SK-N-SH (cell line): ENCODE data around the gene CXXC1. TPM values are rescaled to one million over a fixed set of nuclear protein-coding genes. Genes with fewer than 3 reads are reported as not detected.
"Not testable (repeated sequence)": the region's sequence is repeated elsewhere in the genome, so short reads cannot be mapped to it uniquely, and the experiment has no call there.

Experiments used
- CTCF ChIA-PET: fragments of 300-600, 350-600 bp; formaldehyde crosslinking; extraction: SDS; loops from one replicate; lab custom pipeline; 2021; lab: Yijun Ruan, JAX
- POLR2A ChIA-PET: fragments of 350-600 bp; sonication (Branson Sonifier 250); formaldehyde crosslinking; extraction: SDS; loops from one replicate; lab custom pipeline; 2020; ENCODE audit warnings: antibody characterized with exemption, inconsistent platforms; lab: Yijun Ruan, JAX
- DNase-seq: peaks from one replicate; pipeline ENCODE4 v3.0.0; 2012
- H2AFZ ChIP-seq: fragments of 200-600 bp; sonication (generic); 2 replicates; pipeline ENCODE4 v1.8.1; 2016; ENCODE audit warnings: antibody characterized with exemption, mild to moderate bottlenecking, low read depth
- H3F3A ChIP-seq: fragments of 200-600 bp; sonication (generic); replicated peaks from 2 replicates; pipeline ENCODE3; 2016; ENCODE audit warnings: antibody characterized with exemption, mild to moderate bottlenecking; ENCODE audit not compliant: insufficient read depth
- H3K27ac ChIP-seq, 2 experiments: fragments of 200-500 bp in 1 of 2; fragments of 200-600 bp in 1 of 2; sonication (Bioruptor generic) in 1 of 2; sonication (generic), shearing (Covaris generic) in 1 of 2; 2 replicates each; pipeline versions ENCODE4 v1.5.1 to v1.6.1; 2014 to 2016; ENCODE audit warnings: low read depth in 2 of 2, inconsistent platforms in 1 of 2, low read length in 1 of 2, mild to moderate bottlenecking in 1 of 2, mixed read lengths in 1 of 2
- H3K27me3 ChIP-seq: fragments of 200-600 bp; sonication (generic), shearing (Covaris generic); 2 replicates; pipeline ENCODE4 v1.6.1; 2016; ENCODE audit warnings: mixed run types; ENCODE audit not compliant: insufficient read depth
- H3K36me3 ChIP-seq, 2 experiments: fragments of 200-500 bp in 1 of 2; fragments of 200-600 bp in 1 of 2; sonication (Bioruptor generic) in 1 of 2; sonication (generic) in 1 of 2; replicated peaks in 1 of 2; 2 replicates each; pipeline versions ENCODE3 to v1.5.1; 2014 to 2016; ENCODE audit warnings: low read length in 1 of 2, mild to moderate bottlenecking in 1 of 2; ENCODE audit not compliant: insufficient read depth in 2 of 2, control insufficient read depth in 1 of 2
- H3K4me1 ChIP-seq, 2 experiments: fragments of 200-500 bp in 1 of 2; fragments of 200-600 bp in 1 of 2; sonication (Bioruptor generic) in 1 of 2; sonication (generic), shearing (Covaris generic) in 1 of 2; 2 replicates each; pipeline versions ENCODE4 v1.5.1 to v1.6.1; 2014 to 2016; ENCODE audit warnings: low read depth in 1 of 2, low read length in 1 of 2, mixed run types in 1 of 2; ENCODE audit not compliant: insufficient read depth in 2 of 2, control insufficient read depth in 1 of 2
- H3K4me2 ChIP-seq: fragments of 200-600 bp; sonication (generic), shearing (Covaris generic); 2 replicates; pipeline ENCODE4 v1.6.1; 2017; ENCODE audit warnings: mixed run types
- H3K4me3 ChIP-seq, 2 experiments: fragments of 200-500 bp in 1 of 2; fragments of 200-600 bp in 1 of 2; sonication (Bioruptor generic) in 1 of 2; sonication (generic), shearing (Covaris generic) in 1 of 2; 2 replicates each; pipeline versions ENCODE4 v1.5.1 to v1.8.1; 2014 to 2016; ENCODE audit warnings: low read depth in 2 of 2, inconsistent platforms in 1 of 2, low read length in 1 of 2, mild to moderate bottlenecking in 1 of 2, mixed read lengths in 1 of 2, moderate library complexity in 1 of 2
- H3K79me2 ChIP-seq: fragments of 200-600 bp; sonication (generic); 2 replicates; pipeline ENCODE4 v1.8.1; 2017; ENCODE audit warnings: mild to moderate bottlenecking; ENCODE audit not compliant: insufficient read depth
- H3K9ac ChIP-seq: fragments of 200-600 bp; sonication (generic); 2 replicates; pipeline ENCODE4 v1.6.1; 2017; ENCODE audit warnings: mixed run types
- H3K9me2 ChIP-seq: fragments of 200-600 bp; sonication (generic); 2 replicates; pipeline ENCODE4 v1.6.1; 2017; ENCODE audit warnings: mixed run types
- H3K9me3 ChIP-seq: fragments of 200-600 bp; sonication (generic); 2 replicates; pipeline ENCODE4 v1.6.1; 2017; ENCODE audit warnings: mixed run types, mild to moderate bottlenecking, moderate library complexity
- H4K20me1 ChIP-seq: fragments of 200-600 bp; sonication (generic); 2 replicates; pipeline ENCODE4 v1.6.1; 2017; ENCODE audit warnings: mild to moderate bottlenecking, mixed run types; ENCODE audit not compliant: insufficient read depth
- CHD2 ChIP-seq: fragments of 150-350 bp; IDR thresholded peaks from 2 replicates; pipeline ENCODE4 v1.6.1; 2018; ENCODE audit warnings: low read length; ENCODE audit not compliant: partially characterized antibody
- ELF1 ChIP-seq: IDR thresholded peaks from 2 replicates; pipeline ENCODE4 v1.4.0; 2012
- EZH2phosphoT487 ChIP-seq: fragments of 200-600 bp; sonication (generic); IDR thresholded peaks from 2 replicates; pipeline ENCODE4 v1.6.1; 2017; ENCODE audit warnings: low read depth, mixed run types, mild to moderate bottlenecking, antibody characterized with exemption, moderate library complexity, borderline replicate concordance
- FOSL2 ChIP-seq: IDR thresholded peaks from 2 replicates; pipeline ENCODE4 v1.4.0; 2012; ENCODE audit warnings: low read depth, mild to moderate bottlenecking, moderate library complexity, borderline replicate concordance
- GABPA ChIP-seq: IDR thresholded peaks from 2 replicates; pipeline ENCODE4 v1.4.0; 2012; ENCODE audit warnings: low read depth, mild to moderate bottlenecking
- IRF3 ChIP-seq: fragments of 150-350 bp; IDR thresholded peaks from 2 replicates; pipeline ENCODE4 v1.6.1; 2016; ENCODE audit warnings: mild to moderate bottlenecking, low read depth, low read length
- JUND ChIP-seq: IDR thresholded peaks from 2 replicates; pipeline ENCODE4 v1.4.0; 2012
- MEF2A ChIP-seq: IDR thresholded peaks from 2 replicates; pipeline ENCODE4 v1.4.0; 2012; ENCODE audit warnings: low read depth, borderline replicate concordance
- NFIC ChIP-seq: IDR thresholded peaks from 2 replicates; pipeline ENCODE4 v1.4.0; 2012; ENCODE audit warnings: borderline replicate concordance
- NRF1 ChIP-seq: IDR thresholded peaks from 2 replicates; pipeline ENCODE4 v1.6.1; 2012; ENCODE audit warnings: low read depth, mild to moderate bottlenecking, low read length
- PBX3 ChIP-seq: IDR thresholded peaks from 2 replicates; pipeline ENCODE4; 2012
- RFX5 ChIP-seq: IDR thresholded peaks from 2 replicates; pipeline ENCODE4 v1.6.1; 2012; ENCODE audit warnings: mild to moderate bottlenecking, improper control_type of control experiment, low read length
- SIN3A ChIP-seq: IDR thresholded peaks from 2 replicates; pipeline ENCODE4 v1.6.1; 2012; ENCODE audit warnings: low read depth, mild to moderate bottlenecking, low read length, moderate library complexity, borderline replicate concordance
- WGBS: methylation state at CpG from one replicate; pipeline ENCODE4 v1.1.6; 2017; ENCODE audit warnings: low lambda C conversion rate; 5-methylcytosine and 5-hydroxymethylcytosine counted together
- polyA plus RNA-seq, 3 experiments: library from polyadenylated mRNA; depleted of rRNA; stranded (reverse); fragments of >200 nt; gene quantifications; 2 replicates each; pipeline ENCODE4 v1.2.3, GENCODE V29; 2012
- TF ChIP-seq, protein P1 (sequence below): IDR thresholded peaks from 2 replicates; pipeline ENCODE4 v1.6.1; 2012; ENCODE audit warnings: mild to moderate bottlenecking, low read depth, low read length, moderate library complexity

CXXC1 gene
- polyA plus RNA-seq, 1 of the 3 experiments (the other 2 are of a cell fraction), result 128 TPM

- TF ChIP-seq, protein P1, sequence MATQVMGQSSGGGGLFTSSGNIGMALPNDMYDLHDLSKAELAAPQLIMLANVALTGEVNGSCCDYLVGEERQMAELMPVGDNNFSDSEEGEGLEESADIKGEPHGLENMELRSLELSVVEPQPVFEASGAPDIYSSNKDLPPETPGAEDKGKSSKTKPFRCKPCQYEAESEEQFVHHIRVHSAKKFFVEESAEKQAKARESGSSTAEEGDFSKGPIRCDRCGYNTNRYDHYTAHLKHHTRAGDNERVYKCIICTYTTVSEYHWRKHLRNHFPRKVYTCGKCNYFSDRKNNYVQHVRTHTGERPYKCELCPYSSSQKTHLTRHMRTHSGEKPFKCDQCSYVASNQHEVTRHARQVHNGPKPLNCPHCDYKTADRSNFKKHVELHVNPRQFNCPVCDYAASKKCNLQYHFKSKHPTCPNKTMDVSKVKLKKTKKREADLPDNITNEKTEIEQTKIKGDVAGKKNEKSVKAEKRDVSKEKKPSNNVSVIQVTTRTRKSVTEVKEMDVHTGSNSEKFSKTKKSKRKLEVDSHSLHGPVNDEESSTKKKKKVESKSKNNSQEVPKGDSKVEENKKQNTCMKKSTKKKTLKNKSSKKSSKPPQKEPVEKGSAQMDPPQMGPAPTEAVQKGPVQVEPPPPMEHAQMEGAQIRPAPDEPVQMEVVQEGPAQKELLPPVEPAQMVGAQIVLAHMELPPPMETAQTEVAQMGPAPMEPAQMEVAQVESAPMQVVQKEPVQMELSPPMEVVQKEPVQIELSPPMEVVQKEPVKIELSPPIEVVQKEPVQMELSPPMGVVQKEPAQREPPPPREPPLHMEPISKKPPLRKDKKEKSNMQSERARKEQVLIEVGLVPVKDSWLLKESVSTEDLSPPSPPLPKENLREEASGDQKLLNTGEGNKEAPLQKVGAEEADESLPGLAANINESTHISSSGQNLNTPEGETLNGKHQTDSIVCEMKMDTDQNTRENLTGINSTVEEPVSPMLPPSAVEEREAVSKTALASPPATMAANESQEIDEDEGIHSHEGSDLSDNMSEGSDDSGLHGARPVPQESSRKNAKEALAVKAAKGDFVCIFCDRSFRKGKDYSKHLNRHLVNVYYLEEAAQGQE, result no peak
- TF ChIP-seq RFX5, result no peak
- no peak for TF ChIP-seq PBX3
- TF ChIP-seq NFIC, result no peak
- no peak for TF ChIP-seq EZH2phosphoT487
Observed at GRCh38 chr18:50247561-50247960, 39.9 kb downstream of the CXXC1 start (continued).

- H3K9me2 ChIP-seq, H3K79me2 ChIP-seq, H3K36me3 ChIP-seq, H3K4me2 ChIP-seq, H3K4me1 ChIP-seq, H2AFZ ChIP-seq, H3K9ac ChIP-seq, POLR2A ChIA-PET, H4K20me1 ChIP-seq, H3K4me3 ChIP-seq, H3K9me3 ChIP-seq, H3K27me3 ChIP-seq, H3F3A ChIP-seq, DNase-seq, H3K27ac ChIP-seq, CTCF ChIA-PET: not testable (repeated sequence)
- 32% methylated on average over 8 of the region's 8 CpGs for WGBS
Observed at GRCh38 chr18:50241768-50242167, 45.7 kb downstream of the CXXC1 start.

- 42% methylated on average over 3 of the region's 3 CpGs for WGBS
- Histone ChIP-seq H2AFZ (no peak overlapping the region), H3K27me3 (no peaks in the 10 kb centered on the region), H3K9ac (no peak overlapping the region), H3F3A (no peaks in the 10 kb centered on the region), H3K9me3 (no peaks in the 10 kb centered on the region), H4K20me1 (no peaks in the 10 kb centered on the region), H3K4me2 (no peak overlapping the region), H3K79me2 (no peaks in the 10 kb centered on the region), H3K27ac (no peak overlapping the region), H3K36me3 (no peaks in the 10 kb centered on the region), H3K4me1 (no peaks in the 10 kb centered on the region), H3K4me3 (no peak overlapping the region), H3K9me2 (no peaks in the 10 kb centered on the region)
- TF ChIP-seq CHD2 (no peak), MEF2A (no peak), GABPA (no peak), IRF3 (no peak), SIN3A (no peak), ELF1 (no peak), NRF1 (no peak), EZH2phosphoT487 (no peak), JUND (no peak), FOSL2 (no peak), RFX5 (no peak)
- ChIA-PET CTCF (no interaction called here), POLR2A (no interaction called here)
- DNase-seq, result no peak
Observed at GRCh38 chr18:50240080-50240563, 47.4 kb downstream of the CXXC1 start.
